ENCODE data around the gene SPATA20.

Gene SPATA20

GRCh38 chr17:50540560-50541401 lies 6.2 kb upstream of the SPATA20 start:
- DNase-seq = no peak

- no peak for DNase-seq
These were observed 5.6 kb upstream of the SPATA20 start for GRCh38 chr17:50541402-50541715.

GRCh38 chr17:50541716-50542688 lies 5.0 kb upstream of the SPATA20 start:
- DNase-seq = peak; percentile 74

GRCh38 chr17:50542795-50543774 lies 3.9 kb upstream of the SPATA20 start:
- DNase-seq = no peak

GRCh38 chr17:50544516-50544915 lies 2.5 kb upstream of the SPATA20 start:
- no peak for DNase-seq

- DNase-seq = no peak
These were observed 1.7 kb upstream of the SPATA20 start for GRCh38 chr17:50545311-50545710.

GRCh38 chr17:50546701-50547034 lies 306 bp upstream of the SPATA20 start:
- no peak for DNase-seq

GRCh38 chr17:50547736-50548083 lies 736 bp downstream of the SPATA20 start:
- no peak for DNase-seq

- DNase-seq = no peak
These were observed 1.9 kb downstream of the SPATA20 start for GRCh38 chr17:50548831-50549230.

GRCh38 chr17:50549256-50549941 lies 2.4 kb downstream of the SPATA20 start:
- DNase-seq = no peak

GRCh38 chr17:50549969-50550368 lies 3.0 kb downstream of the SPATA20 start:
- no peak for DNase-seq

- peak; percentile 81 for DNase-seq
These were observed 3.9 kb downstream of the SPATA20 start for GRCh38 chr17:50550661-50551432.

GRCh38 chr17:50551433-50551815 lies 4.5 kb downstream of the SPATA20 start:
- DNase-seq = no peak

- DNase-seq = no peak
These were observed 4.9 kb downstream of the SPATA20 start for GRCh38 chr17:50551884-50552283.

GRCh38 chr17:50554201-50554600 lies 7.2 kb downstream of the SPATA20 start:
- DNase-seq = no peak

- DNase-seq = no peak
These were observed 9.8 kb downstream of the SPATA20 start for GRCh38 chr17:50556803-50557202.

- DNase-seq = no peak
These were observed 10.7 kb downstream of the SPATA20 start for GRCh38 chr17:50557630-50558029.

- DNase-seq = no peak
These were observed 11.1 kb downstream of the SPATA20 start for GRCh38 chr17:50558091-50558490.

GRCh38 chr17:50558581-50558940 lies 11.6 kb downstream of the SPATA20 start:
- no peak for DNase-seq

- no peak for DNase-seq
These were observed 12.1 kb downstream of the SPATA20 start for GRCh38 chr17:50558941-50559614.

- DNase-seq = no peak
These were observed 12.8 kb downstream of the SPATA20 start for GRCh38 chr17:50559674-50560184.

Data from fibroblast of upper back skin (primary cell).